Nephron progenitor cell (in vitro differentiated cells): Measurements from ENCODE around the gene OPN1MW3.
"Not testable (repeated sequence)": the region's sequence is repeated elsewhere in the genome, so short reads cannot be mapped to it uniquely, and the experiment has no call there.

ENCODE experiments used
- DNase-seq: peaks from one replicate; pipeline ENCODE4 v3.0.0; 2021
- H3K27ac Mint-ChIP-seq: 2 replicates; pipeline ENCODE4 v1.8.0; 2021; ENCODE audit warnings: mild to moderate bottlenecking, moderate library complexity, mixed read lengths
- H3K27me3 Mint-ChIP-seq: 2 replicates; pipeline ENCODE4 v1.8.0; 2021; ENCODE audit warnings: mild to moderate bottlenecking, low read depth, mixed read lengths; ENCODE audit not compliant: poor library complexity
- H3K36me3 Mint-ChIP-seq: 2 replicates; pipeline ENCODE4 v1.8.0; 2021; ENCODE audit warnings: low read depth, mixed read lengths
- H3K4me1 Mint-ChIP-seq: 2 replicates; pipeline ENCODE4 v1.8.0; 2021; ENCODE audit warnings: mixed read lengths
- H3K4me3 Mint-ChIP-seq: 2 replicates; pipeline ENCODE4 v1.8.0; 2021; ENCODE audit warnings: mild to moderate bottlenecking, moderate library complexity, mixed read lengths
- H3K9me3 Mint-ChIP-seq: 2 replicates; pipeline ENCODE4 v1.8.0; 2021; ENCODE audit warnings: mild to moderate bottlenecking, moderate library complexity, mixed read lengths
- CTCF ChIP-seq: fragments of 200-600 bp; sonication (generic); IDR thresholded peaks from 2 replicates; pipeline ENCODE4 v1.5.0; 2021; ENCODE audit warnings: antibody characterized with exemption

Gene OPN1MW3

GRCh38 chrX:154298312-154298711 is 40.9 kb downstream of the OPN1MW3 start:
- no peak for DNase-seq
- H3K27me3 Mint-ChIP-seq = peaks cover 3% of the 10 kb centered on the region
- H3K27ac Mint-ChIP-seq = no peak overlapping the region
- H3K9me3 Mint-ChIP-seq = peaks cover 66% of the 10 kb centered on the region
- H3K4me1 Mint-ChIP-seq = no peaks in the 10 kb centered on the region
- no peak overlapping the region for H3K4me3 Mint-ChIP-seq
- no peak for TF ChIP-seq CTCF
- no peaks in the 10 kb centered on the region for H3K36me3 Mint-ChIP-seq

GRCh38 chrX:154300816-154301215 is 43.4 kb downstream of the OPN1MW3 start:
- peaks cover 3% of the 10 kb centered on the region for H3K27me3 Mint-ChIP-seq
- peaks cover 72% of the 10 kb centered on the region for H3K9me3 Mint-ChIP-seq
- H3K4me1 Mint-ChIP-seq = peaks cover 24% of the 10 kb centered on the region
- DNase-seq = no peak
- no peak for TF ChIP-seq CTCF
- H3K36me3 Mint-ChIP-seq = no peaks in the 10 kb centered on the region
- no peak overlapping the region for H3K27ac Mint-ChIP-seq
- no peak overlapping the region for H3K4me3 Mint-ChIP-seq

GRCh38 chrX:154302998-154303397 is 45.6 kb downstream of the OPN1MW3 start:
- not testable (repeated sequence) for H3K27me3 Mint-ChIP-seq, H3K4me3 Mint-ChIP-seq, H3K27ac Mint-ChIP-seq, H3K36me3 Mint-ChIP-seq, DNase-seq
- peaks cover 69% of the 10 kb centered on the region for H3K9me3 Mint-ChIP-seq
- peaks cover 35% of the 10 kb centered on the region for H3K4me1 Mint-ChIP-seq

GRCh38 chrX:154303476-154303875 is 46.1 kb downstream of the OPN1MW3 start:
- TF ChIP-seq CTCF = no peak
- Mint-ChIP-seq H3K4me3 (no peak overlapping the region), H3K4me1 (peaks cover 40% of the 10 kb centered on the region), H3K36me3 (no peaks in the 10 kb centered on the region), H3K27me3 (no peaks in the 10 kb centered on the region), H3K27ac (no peak overlapping the region), H3K9me3 (peaks cover 69% of the 10 kb centered on the region)
- no peak for DNase-seq

DNA sequence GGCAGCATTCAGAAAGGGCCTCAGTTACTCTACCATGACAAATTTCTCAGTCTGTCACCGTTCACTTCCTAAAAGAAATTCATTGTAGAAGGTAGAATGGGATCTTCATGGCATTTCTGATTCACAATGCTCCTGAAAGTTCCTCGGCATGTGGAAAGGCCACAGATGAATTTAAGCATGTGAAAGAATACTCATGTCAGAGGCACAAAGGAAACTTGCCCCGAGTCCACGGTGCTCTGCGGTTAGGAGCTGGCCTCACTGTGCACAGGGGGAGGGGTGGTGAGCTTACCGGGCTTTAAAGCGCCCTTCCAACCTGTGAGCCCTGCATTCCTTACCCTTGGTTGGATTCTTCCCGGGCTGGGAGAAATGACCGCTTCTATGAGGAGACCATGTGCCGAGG is 47.5 kb downstream of the OPN1MW3 start:
- Mint-ChIP-seq H3K9me3 (peaks cover 67% of the 10 kb centered on the region), H3K27ac (no peak overlapping the region), H3K4me1 (peaks cover 46% of the 10 kb centered on the region), H3K4me3 (no peak overlapping the region), H3K36me3 (no peaks in the 10 kb centered on the region), H3K27me3 (no peaks in the 10 kb centered on the region)
- TF ChIP-seq CTCF = no peak
- no peak for DNase-seq

- H3K27me3 Mint-ChIP-seq = no peaks in the 10 kb centered on the region
- no peak overlapping the region for H3K27ac Mint-ChIP-seq
- peaks cover 68% of the 10 kb centered on the region for H3K9me3 Mint-ChIP-seq
- no peaks in the 10 kb centered on the region for H3K36me3 Mint-ChIP-seq
- H3K4me1 Mint-ChIP-seq = peaks cover 49% of the 10 kb centered on the region
- DNase-seq = no peak
- peak overlapping the region; percentile 32 for H3K4me3 Mint-ChIP-seq
- TF ChIP-seq CTCF = no peak
Observed at GRCh38 chrX:154305541-154306205, 48.3 kb downstream of the OPN1MW3 start.
